ENCODE data around the gene LRMDA. TPM values are rescaled to one million over a fixed set of nuclear protein-coding genes. Genes with fewer than 3 reads are reported as not detected.

LRMDA gene
- total RNA-seq, 1 donor from 2014 or later: 19.4 TPM

DNA sequence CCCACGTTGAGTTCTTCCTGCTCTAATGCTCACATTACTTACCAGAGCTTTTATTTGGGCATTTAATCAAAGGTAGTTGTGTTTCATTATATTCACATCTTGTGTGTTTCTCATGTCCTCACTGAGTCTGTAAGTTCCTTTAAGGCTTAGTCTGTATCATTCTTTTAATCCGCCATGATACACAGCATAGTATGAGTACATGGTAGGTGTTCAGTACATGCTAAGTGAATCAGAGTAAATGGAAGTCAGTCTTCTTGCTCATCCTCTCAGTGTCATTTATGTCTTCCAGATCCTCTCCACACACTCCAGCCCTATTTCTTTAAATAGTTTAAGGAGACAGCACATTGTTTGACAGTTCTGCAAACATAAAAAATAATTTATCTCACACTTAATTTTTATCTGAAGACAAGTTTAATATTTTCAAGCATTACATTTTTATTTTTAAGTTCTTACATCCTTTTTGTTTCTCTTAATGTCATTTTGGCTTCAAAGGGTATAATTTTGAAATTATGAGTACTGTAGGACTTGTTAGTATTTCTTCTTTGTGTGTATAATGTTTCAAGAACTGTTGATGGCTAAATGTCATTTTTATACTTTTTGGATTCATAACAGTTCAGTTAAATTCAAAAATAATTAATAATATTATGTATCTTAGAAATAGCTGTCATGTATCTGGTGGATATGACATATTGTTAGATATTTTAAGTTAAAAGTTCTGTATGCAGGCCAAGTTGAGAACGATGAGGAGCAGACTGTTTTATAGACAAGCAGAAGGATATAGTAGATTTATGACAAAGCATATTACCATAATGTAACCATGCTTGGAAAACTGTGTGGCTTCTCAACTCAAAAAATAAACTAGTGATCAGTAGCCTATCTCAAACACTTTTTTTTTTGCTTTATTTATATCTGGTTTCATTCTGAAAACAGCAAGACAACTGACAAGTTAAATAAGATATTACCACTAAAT, 342.7 kb downstream of the LRMDA start:
- DNase-seq (ENCODE audit: low spot score): no peak
- Mint-ChIP-seq H3K9me3 (ENCODE audit: unreplicated experiment) (no peaks in the 10 kb centered on the region), H3K4me1 (ENCODE audit: unreplicated experiment) (no peaks in the 10 kb centered on the region), H3K4me3 (ENCODE audit: unreplicated experiment) (no peak overlapping the region), H3K27ac (ENCODE audit: unreplicated experiment) (no peak overlapping the region), H3K27me3 (ENCODE audit: unreplicated experiment) (peaks cover 2% of the 10 kb centered on the region), H3K36me3 (ENCODE audit: low read depth, unreplicated experiment) (no peaks in the 10 kb centered on the region)
- TF ChIP-seq, protein P1, sequence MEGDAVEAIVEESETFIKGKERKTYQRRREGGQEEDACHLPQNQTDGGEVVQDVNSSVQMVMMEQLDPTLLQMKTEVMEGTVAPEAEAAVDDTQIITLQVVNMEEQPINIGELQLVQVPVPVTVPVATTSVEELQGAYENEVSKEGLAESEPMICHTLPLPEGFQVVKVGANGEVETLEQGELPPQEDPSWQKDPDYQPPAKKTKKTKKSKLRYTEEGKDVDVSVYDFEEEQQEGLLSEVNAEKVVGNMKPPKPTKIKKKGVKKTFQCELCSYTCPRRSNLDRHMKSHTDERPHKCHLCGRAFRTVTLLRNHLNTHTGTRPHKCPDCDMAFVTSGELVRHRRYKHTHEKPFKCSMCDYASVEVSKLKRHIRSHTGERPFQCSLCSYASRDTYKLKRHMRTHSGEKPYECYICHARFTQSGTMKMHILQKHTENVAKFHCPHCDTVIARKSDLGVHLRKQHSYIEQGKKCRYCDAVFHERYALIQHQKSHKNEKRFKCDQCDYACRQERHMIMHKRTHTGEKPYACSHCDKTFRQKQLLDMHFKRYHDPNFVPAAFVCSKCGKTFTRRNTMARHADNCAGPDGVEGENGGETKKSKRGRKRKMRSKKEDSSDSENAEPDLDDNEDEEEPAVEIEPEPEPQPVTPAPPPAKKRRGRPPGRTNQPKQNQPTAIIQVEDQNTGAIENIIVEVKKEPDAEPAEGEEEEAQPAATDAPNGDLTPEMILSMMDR (IDR thresholded peaks at IDR 0.05; ENCODE audit: unreplicated experiment): no peak

DNA sequence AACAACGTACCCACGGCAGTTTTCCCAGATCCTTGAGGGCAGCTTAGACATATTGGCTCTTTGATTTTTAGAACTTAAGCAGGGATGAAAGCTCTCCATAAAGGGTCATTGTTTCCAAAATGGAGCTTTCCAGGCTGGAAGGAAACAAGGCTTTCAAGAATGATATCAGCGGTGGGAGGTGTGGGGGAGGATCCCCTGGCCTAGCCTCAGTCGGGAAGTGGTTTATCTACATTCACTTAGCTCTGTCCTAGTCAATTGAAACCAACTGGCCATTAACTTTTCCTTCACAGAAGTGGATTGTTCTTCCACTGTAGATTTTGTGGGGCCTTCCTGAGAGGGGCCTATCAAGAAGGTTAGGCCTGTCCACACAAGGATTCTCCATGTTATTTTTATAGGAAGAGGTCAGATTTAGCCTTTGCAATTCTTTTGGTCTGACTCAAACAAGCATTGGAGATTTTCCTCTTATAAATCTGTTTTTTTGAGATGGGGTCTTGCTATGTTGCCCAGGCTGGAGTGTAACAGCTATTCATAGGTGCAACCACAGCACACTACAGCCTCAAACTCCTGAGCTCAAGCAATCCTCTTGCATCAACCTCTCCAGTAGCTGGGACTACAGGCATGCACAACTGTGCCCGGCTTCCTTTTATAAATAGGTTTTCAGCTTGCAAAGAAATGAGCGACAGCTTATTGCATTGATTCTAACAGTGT, 343.5 kb downstream of the LRMDA start:
- H3K4me3 Mint-ChIP-seq (ENCODE audit: unreplicated experiment): no peak overlapping the region
- H3K27ac Mint-ChIP-seq (ENCODE audit: unreplicated experiment): no peak overlapping the region
- H3K27me3 Mint-ChIP-seq (ENCODE audit: unreplicated experiment): peaks cover 2% of the 10 kb centered on the region
- H3K4me1 Mint-ChIP-seq (ENCODE audit: unreplicated experiment): no peaks in the 10 kb centered on the region
- no peaks in the 10 kb centered on the region for H3K36me3 Mint-ChIP-seq (ENCODE audit: low read depth, unreplicated experiment)
- no peak for DNase-seq (ENCODE audit: low spot score)
- TF ChIP-seq, protein P1 (IDR thresholded peaks at IDR 0.05; ENCODE audit: unreplicated experiment): no peak
- H3K9me3 Mint-ChIP-seq (ENCODE audit: unreplicated experiment): no peaks in the 10 kb centered on the region

DNA sequence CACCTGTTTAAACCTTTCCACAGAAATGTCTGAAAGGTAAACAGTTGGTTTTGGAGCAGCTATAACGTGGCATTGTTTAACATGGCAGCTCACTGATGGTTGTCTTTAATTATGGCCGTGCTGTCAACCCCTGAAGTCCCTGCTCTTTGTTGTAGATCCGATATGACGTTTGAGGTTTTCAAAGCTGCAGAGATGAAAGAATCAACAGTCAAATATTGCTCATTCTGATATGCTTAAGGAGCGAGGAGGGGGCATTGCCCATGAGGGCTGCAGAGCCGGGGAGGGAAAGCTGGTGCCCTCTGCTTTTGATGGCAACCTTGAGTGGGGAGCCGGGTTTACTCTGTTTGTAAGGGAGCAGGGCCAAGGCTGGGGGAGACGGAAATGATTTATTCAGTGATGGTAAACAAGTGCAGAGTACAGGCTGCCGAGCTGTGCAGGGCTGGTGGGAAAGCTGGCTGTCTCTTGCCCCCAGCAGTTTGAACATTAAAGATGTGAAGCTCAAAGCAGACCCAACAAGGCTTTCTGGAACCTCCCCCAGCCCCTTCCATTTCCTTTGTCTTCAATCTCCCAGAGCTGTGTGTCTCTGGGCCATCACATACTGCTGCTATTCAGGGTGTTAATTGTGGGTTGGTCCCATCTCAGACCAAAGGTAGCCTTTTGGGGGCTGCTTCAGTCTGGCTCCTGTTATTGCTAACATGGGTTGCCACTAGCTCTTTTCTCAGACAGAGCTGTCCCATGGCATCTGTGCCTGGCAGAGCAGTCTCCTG, 345.5 kb downstream of the LRMDA start:
- no peak for DNase-seq (ENCODE audit: low spot score)
- H3K9me3 Mint-ChIP-seq (ENCODE audit: unreplicated experiment): no peaks in the 10 kb centered on the region
- no peaks in the 10 kb centered on the region for H3K36me3 Mint-ChIP-seq (ENCODE audit: low read depth, unreplicated experiment)
- no peak overlapping the region for H3K27ac Mint-ChIP-seq (ENCODE audit: unreplicated experiment)
- H3K27me3 Mint-ChIP-seq (ENCODE audit: unreplicated experiment): peaks cover 1% of the 10 kb centered on the region
- no peak overlapping the region for H3K4me3 Mint-ChIP-seq (ENCODE audit: unreplicated experiment)
- TF ChIP-seq, protein P1 (IDR thresholded peaks at IDR 0.05; ENCODE audit: unreplicated experiment): no peak
- no peaks in the 10 kb centered on the region for H3K4me1 Mint-ChIP-seq (ENCODE audit: unreplicated experiment)

DNA sequence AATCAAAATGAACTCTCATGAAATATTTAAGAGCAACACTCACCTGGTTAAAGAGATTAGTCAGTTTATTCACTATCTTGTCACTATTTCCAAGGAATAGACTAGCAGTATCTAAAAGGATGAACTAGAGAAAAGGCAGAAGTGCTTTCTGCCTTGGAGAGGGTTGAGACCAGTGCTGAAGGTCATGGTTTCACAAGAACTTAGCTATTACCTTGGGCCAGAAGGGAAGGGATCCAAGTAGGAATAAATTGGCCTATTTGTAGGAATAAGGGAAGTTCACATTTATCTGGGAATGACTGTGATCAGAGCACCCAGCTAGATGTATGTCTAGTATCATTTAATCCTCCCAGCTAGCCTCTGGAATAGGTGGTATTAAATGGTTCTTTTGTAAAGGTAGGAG, 347.2 kb downstream of the LRMDA start:
- Mint-ChIP-seq H3K4me3 (ENCODE audit: unreplicated experiment) (no peak overlapping the region), H3K9me3 (ENCODE audit: unreplicated experiment) (no peaks in the 10 kb centered on the region), H3K36me3 (ENCODE audit: low read depth, unreplicated experiment) (no peaks in the 10 kb centered on the region), H3K27ac (ENCODE audit: unreplicated experiment) (no peak overlapping the region), H3K4me1 (ENCODE audit: unreplicated experiment) (no peaks in the 10 kb centered on the region), H3K27me3 (ENCODE audit: unreplicated experiment) (peaks cover 1% of the 10 kb centered on the region)
- TF ChIP-seq, protein P1 (IDR thresholded peaks at IDR 0.05; ENCODE audit: unreplicated experiment): no peak
- DNase-seq (ENCODE audit: low spot score): no peak
